HepG2 (cell line): ENCODE data around the gene CTRL. TPM values are rescaled to one million over a fixed set of nuclear protein-coding genes. Genes with fewer than 3 reads are reported as not detected.

Source experiments
- ATAC-seq: fragments of 200-7000 bp; cut with Tn5 transposase; 3 replicates; pipeline ENCODE4 v1.9.1; 2020; ENCODE audit warnings: mild to moderate bottlenecking, moderate library complexity
- BruUV-seq: library from RNA; stranded (reverse); fragments of 400-500 nt; replicated peaks from 2 replicates; lab custom pipeline; 2021; lab: Mats Ljungman, UMichigan
- CTCF ChIA-PET: fragments of 300-600 bp; formaldehyde crosslinking; extraction: SDS; loops from one replicate; lab custom pipeline; 2021; ENCODE audit warnings: low total read pairs, inconsistent platforms, low intra/inter-chr PET ratio; lab: Yijun Ruan, JAX
- POLR2A ChIA-PET: fragments of 350-600 bp; sonication (Branson Sonifier 250); formaldehyde crosslinking; loops from one replicate; lab custom pipeline; 2020; ENCODE audit warnings: antibody characterized with exemption, inconsistent platforms; lab: Yijun Ruan, JAX
- DNase-seq: peaks from one replicate; pipeline ENCODE4 v3.0.0-alpha.2; 2015; ENCODE audit warnings: low spot score
- FAIRE-seq: peaks from 3 replicates; lab custom pipeline; 2011; peaks lifted over from hg19 to GRCh38; lab: Jason Lieb, UNC
- H2AFZ ChIP-seq: one replicate; pipeline ENCODE4 v1.6.1; 2011; ENCODE audit warnings: low read length, inconsistent platforms
- H3K27ac ChIP-seq: fragments of 300-600 bp; 3 replicates; pipeline ENCODE4 v1.8.0; 2011; ENCODE audit warnings: mixed run types, mild to moderate bottlenecking, mixed read lengths, low read length, inconsistent platforms; ENCODE audit not compliant: insufficient read depth; ENCODE audit errors: extremely low read length
- H3K27me3 ChIP-seq, 2 experiments: fragments of 200-600 bp in 1 of 2; 2 replicates in 1 of 2; 3 replicates in 1 of 2; pipeline versions ENCODE4 v1.6.0 to v1.8.0; 2011; ENCODE audit warnings: low read length in 2 of 2, mild to moderate bottlenecking in 2 of 2, moderate library complexity in 2 of 2, inconsistent platforms in 1 of 2; ENCODE audit not compliant: insufficient read depth in 2 of 2, control insufficient read depth in 1 of 2
- H3K36me3 ChIP-seq, 2 experiments: fragments of 200-600 bp in 1 of 2; replicated peaks in 1 of 2; 2 replicates in 1 of 2; 3 replicates in 1 of 2; pipeline versions ENCODE4 v1.5.1 to v1.8.0; 2011; ENCODE audit warnings: low read length in 2 of 2, inconsistent platforms in 1 of 2; ENCODE audit not compliant: insufficient read depth in 2 of 2, control insufficient read depth in 1 of 2
- H3K4me1 ChIP-seq: 2 replicates; pipeline ENCODE4 v1.5.1; 2012; ENCODE audit warnings: low read length, inconsistent platforms; ENCODE audit not compliant: insufficient read depth
- H3K4me2 ChIP-seq: 2 replicates; pipeline ENCODE4 v1.6.0; 2011; ENCODE audit warnings: low read depth, low read length, inconsistent platforms
- H3K4me3 ChIP-seq, 3 experiments: fragments of 200-600 bp in 1 of 3; sonication (generic), shearing (Covaris generic) in 1 of 3; replicated peaks in 1 of 3; 2 replicates each; pipeline ENCODE4 v1.5.1; 2011 to 2016; ENCODE audit warnings: low read length in 3 of 3, inconsistent platforms in 2 of 3, low read depth in 2 of 3, mild to moderate bottlenecking in 2 of 3, control low read depth in 1 of 3, mixed read lengths in 1 of 3; ENCODE audit not compliant: insufficient read depth in 1 of 3
- H3K79me2 ChIP-seq: one replicate; pipeline ENCODE4 v1.6.1; 2011; ENCODE audit warnings: low read length, inconsistent platforms; ENCODE audit not compliant: insufficient read depth
- H3K9ac ChIP-seq: 2 replicates; pipeline ENCODE4 v1.6.0; 2011; ENCODE audit warnings: mild to moderate bottlenecking, low read depth, low read length, inconsistent platforms; ENCODE audit not compliant: insufficient read depth
- H3K9me3 ChIP-seq: 2 replicates; pipeline ENCODE4 v1.5.1; 2012; ENCODE audit warnings: mild to moderate bottlenecking, low read length
- H4K20me1 ChIP-seq: 2 replicates; pipeline ENCODE4 v1.6.0; 2011; ENCODE audit warnings: inconsistent platforms, mild to moderate bottlenecking, low read length, moderate library complexity; ENCODE audit not compliant: insufficient read depth
- AGO2 ChIP-seq: fragments of 200-400 bp; formaldehyde crosslinking; optimal IDR thresholded peaks from 2 replicates; pipeline ENCODE3; 2017; ENCODE audit warnings: mild to moderate bottlenecking, low read depth, low read length, moderate library complexity
- CC2D1A ChIP-seq: sonication (generic); formaldehyde crosslinking; IDR thresholded peaks from 2 replicates; pipeline ENCODE4 v1.8.1; 2023; ENCODE audit warnings: mild to moderate bottlenecking, missing genetic modification reagents
- CCAR2 ChIP-seq: fragments of 200-400 bp; formaldehyde crosslinking; optimal IDR thresholded peaks from 2 replicates; pipeline ENCODE3; 2018; ENCODE audit warnings: low read depth, mild to moderate bottlenecking, low read length, moderate library complexity
- DMAP1 ChIP-seq: IDR thresholded peaks from 2 replicates; pipeline ENCODE4 v1.6.1; 2016
- FUBP1 ChIP-seq: sonication (generic); formaldehyde crosslinking; IDR thresholded peaks from 2 replicates; pipeline ENCODE4 v1.5.1; 2020; ENCODE audit warnings: missing genetic modification reagents, mild to moderate bottlenecking, borderline replicate concordance
- HNF1B ChIP-seq: sonication (generic); formaldehyde crosslinking; IDR thresholded peaks from 2 replicates; pipeline ENCODE4 v1.5.1; 2020; ENCODE audit warnings: mild to moderate bottlenecking, moderate library complexity, missing genetic modification reagents
- JUN ChIP-seq: sonication (generic); formaldehyde crosslinking; IDR thresholded peaks from 2 replicates; pipeline ENCODE4 v1.4.0; 2020; ENCODE audit warnings: mild to moderate bottlenecking, missing genetic modification reagents
- KDM5B ChIP-seq: sonication (generic); formaldehyde crosslinking; IDR thresholded peaks from 2 replicates; pipeline ENCODE4 v1.4.0; 2020; ENCODE audit warnings: missing genetic modification reagents, mild to moderate bottlenecking, borderline replicate concordance
- NCOA2 ChIP-seq: sonication (generic); formaldehyde crosslinking; IDR thresholded peaks from 2 replicates; pipeline ENCODE4 v1.8.0; 2022; ENCODE audit warnings: inconsistent platforms
- NFKBIZ ChIP-seq: IDR thresholded peaks from 2 replicates; pipeline ENCODE4 v1.6.1; 2018; ENCODE audit warnings: missing genetic modification reagents, missing compliant biosample characterization
- PLSCR1 ChIP-seq: sonication (generic); formaldehyde crosslinking; IDR thresholded peaks from 2 replicates; pipeline ENCODE4 v1.5.0; 2020; ENCODE audit warnings: missing genetic modification reagents, mild to moderate bottlenecking, borderline replicate concordance
- RBFOX2 ChIP-seq: fragments of 200-400 bp; formaldehyde crosslinking; IDR thresholded peaks from 2 replicates; pipeline ENCODE4 v1.6.1; 2017; ENCODE audit warnings: low read depth, mild to moderate bottlenecking, low read length
- ZBTB38 ChIP-seq: sonication (generic); formaldehyde crosslinking; IDR thresholded peaks from 2 replicates; pipeline ENCODE4 v1.5.1; 2020; ENCODE audit warnings: mild to moderate bottlenecking, missing genetic modification reagents
- ZFP36 ChIP-seq: fragments of 150-350 bp; IDR thresholded peaks from 2 replicates; pipeline ENCODE4 v1.6.1; 2018; ENCODE audit warnings: borderline replicate concordance, low read length, low read depth; ENCODE audit not compliant: partially characterized antibody
- ZNF350 ChIP-seq: sonication (generic); formaldehyde crosslinking; IDR thresholded peaks from 2 replicates; pipeline ENCODE4 v1.4.0; 2020; ENCODE audit warnings: mild to moderate bottlenecking, low read depth, missing genetic modification reagents, borderline replicate concordance
- ZNF737 ChIP-seq: sonication (generic); formaldehyde crosslinking; IDR thresholded peaks from 2 replicates; pipeline ENCODE4 v1.5.0; 2020; ENCODE audit warnings: missing genetic modification reagents, mild to moderate bottlenecking, borderline replicate concordance
- WGBS: methylation state at CpG from one replicate; pipeline ENCODE4 v1.1.6; 2017; ENCODE audit warnings: low lambda C conversion rate; 5-methylcytosine and 5-hydroxymethylcytosine counted together
- in situ Hi-C: cut with HindIII; loops from 2 replicates; pipeline ENCODE4 v1.10.0; 2017; ENCODE audit warnings: low pct_unique_long_range_greater_than_20kb; ENCODE audit not compliant: extremely low pct_ligation_motif_present
- intact Hi-C: fragments of 100-400 bp; cut with micrococcal nuclease; formaldehyde crosslinking; loops from one replicate; pipeline ENCODE4 v1.10.0; 2022; ENCODE audit not compliant: unreplicated experiment
- polyA plus RNA-seq, 8 experiments: library from polyadenylated mRNA; depleted of rRNA in 3 of 8; stranded (reverse) in 7 of 8; unstranded in 1 of 8; fragments of >200 nt; fragmentation: Illumina TruSeq in 4 of 8; extraction: Trizol in 4 of 8; gene quantifications; 2 replicates each; pipeline versions ENCODE4 v1.2.1 to v1.2.3, GENCODE V29; 2011 to 2016; ENCODE audit warnings: low read depth in 4 of 8, missing spikeins in 1 of 8, mixed read lengths in 1 of 8; ENCODE audit not compliant: insufficient read depth in 1 of 8
- total RNA-seq, 5 experiments: library from RNA; depleted of rRNA; stranded (reverse); fragments of >200 nt; fragmentation: Illumina TruSeq; extraction: Trizol; gene quantifications; 2 replicates each; pipeline ENCODE4 v1.2.3, GENCODE V29; 2016; ENCODE audit warnings: low read depth in 1 of 5

Gene CTRL
- total and polyA plus RNA-seq, 2 of the 13 experiments (the other 11 are each of a cell fraction or from before 2014, with no cell fraction given), result 1.9 to 2.7 TPM

GRCh38 chr16:67961551-67961957 lies 29.9 kb upstream of the CTRL start (continued):
- TF ChIP-seq ZNF350 (CRISPR knock-in tag) (0 out of 2 replicates have a peak, but pooled peaks have one; percentile 27), ZNF737 (CRISPR knock-in tag) (no peak), DMAP1 (no peak), KDM5B (CRISPR knock-in tag) (no peak)

- CTCF ChIA-PET, result no interaction called here
- 95% methylated on average over 11 of the region's 11 CpGs for WGBS
- no peak overlapping the region for H3K9ac ChIP-seq
- H3K27ac ChIP-seq, result no peak overlapping the region
- peaks cover 32% of the 10 kb centered on the region for H3K79me2 ChIP-seq
- peaks cover 9% of the 10 kb centered on the region; the same call in 1 of the 2 replicates for H4K20me1 ChIP-seq
- no peak for TF ChIP-seq ZFP36
- no peak for TF ChIP-seq CC2D1A (CRISPR knock-in tag)
- TF ChIP-seq NFKBIZ (CRISPR knock-in tag), result no peak
- TF ChIP-seq ZBTB38 (CRISPR knock-in tag), result no peak
- peak; percentile 6 for TF ChIP-seq AGO2
- 0 out of 2 replicates have a peak, but pooled peaks have one; percentile 18 for TF ChIP-seq HNF1B (CRISPR knock-in tag)
- TF ChIP-seq JUN (CRISPR knock-in tag), result no peak
- no peak for TF ChIP-seq NCOA2
- TF ChIP-seq PLSCR1 (CRISPR knock-in tag), result 0 out of 2 replicates have a peak, but pooled peaks have one; percentile 19
- TF ChIP-seq RBFOX2, result peak; percentile 36; the same call in 1 of the 2 replicates
- no peak for TF ChIP-seq CCAR2
- TF ChIP-seq FUBP1 (CRISPR knock-in tag), result no peak
- TF ChIP-seq, all 625 proteins: peak for 4
- intact Hi-C loops (no loop called here), in situ Hi-C loops (no loop called here)
- FAIRE-seq, result no peak
- DNase-seq, result no peak
- Histone ChIP-seq H2AFZ (no peak overlapping the region), H3K4me1 (peaks cover 27% of the 10 kb centered on the region), H3K36me3 (peaks cover 52 to 75% of the 10 kb centered on the region in 2 experiments), H3K27me3 (no peaks in the 10 kb centered on the region), H3K9me3 (no peaks in the 10 kb centered on the region), H3K4me2 (no peak overlapping the region), H3K4me3 (no peak overlapping the region)
- POLR2A ChIA-PET, result interaction anchor here (1.9 to 12.9 kb wide), 2 partner anchors 10 to 14 kb away, joined by 4 to 226 read pairs; partner anchors contain the start of gene LCAT
- ATAC-seq, result no peak
- BruUV-seq, result no TSS peak
Measured at GRCh38 chr16:67959536-67960329, 28.1 kb upstream of the CTRL start.
